Adipose tissue (tissue), 3 donors: Measurements from ENCODE around the gene KCNMA1. TPM values are rescaled to one million over a fixed set of nuclear protein-coding genes. Genes with fewer than 3 reads are reported as not detected.
"Not testable (repeated sequence)": the region's sequence is repeated elsewhere in the genome, so short reads cannot be mapped to it uniquely, and the experiment has no call there.

Experiments
- H3K27ac ChIP-seq: one replicate; pipeline ENCODE4 v1.5.1; 2013; ENCODE audit warnings: low read depth, low read length
- WGBS, 3 donors: extraction: QIAGEN DNeasy Blood & Tissue Kit; methylation state at CpG; one replicate each; pipeline ENCODE4 v1.1.7; 2013; 5-methylcytosine and 5-hydroxymethylcytosine counted together
- polyA plus RNA-seq, 3 donors: library from polyadenylated mRNA; stranded (reverse); fragments of 200-250 nt; gene quantifications; one replicate each; pipeline ENCODE4 v1.2.3, GENCODE V29; 2013
- donor health status: healthy with polysubstance abuse.
- donor health status: Bipolar disorder and iron deficiency.
- donor health status: healthy.

KCNMA1 gene
- polyA plus RNA-seq, 3 donors: 2.5 to 5.1 (median 3.8) TPM

DNA sequence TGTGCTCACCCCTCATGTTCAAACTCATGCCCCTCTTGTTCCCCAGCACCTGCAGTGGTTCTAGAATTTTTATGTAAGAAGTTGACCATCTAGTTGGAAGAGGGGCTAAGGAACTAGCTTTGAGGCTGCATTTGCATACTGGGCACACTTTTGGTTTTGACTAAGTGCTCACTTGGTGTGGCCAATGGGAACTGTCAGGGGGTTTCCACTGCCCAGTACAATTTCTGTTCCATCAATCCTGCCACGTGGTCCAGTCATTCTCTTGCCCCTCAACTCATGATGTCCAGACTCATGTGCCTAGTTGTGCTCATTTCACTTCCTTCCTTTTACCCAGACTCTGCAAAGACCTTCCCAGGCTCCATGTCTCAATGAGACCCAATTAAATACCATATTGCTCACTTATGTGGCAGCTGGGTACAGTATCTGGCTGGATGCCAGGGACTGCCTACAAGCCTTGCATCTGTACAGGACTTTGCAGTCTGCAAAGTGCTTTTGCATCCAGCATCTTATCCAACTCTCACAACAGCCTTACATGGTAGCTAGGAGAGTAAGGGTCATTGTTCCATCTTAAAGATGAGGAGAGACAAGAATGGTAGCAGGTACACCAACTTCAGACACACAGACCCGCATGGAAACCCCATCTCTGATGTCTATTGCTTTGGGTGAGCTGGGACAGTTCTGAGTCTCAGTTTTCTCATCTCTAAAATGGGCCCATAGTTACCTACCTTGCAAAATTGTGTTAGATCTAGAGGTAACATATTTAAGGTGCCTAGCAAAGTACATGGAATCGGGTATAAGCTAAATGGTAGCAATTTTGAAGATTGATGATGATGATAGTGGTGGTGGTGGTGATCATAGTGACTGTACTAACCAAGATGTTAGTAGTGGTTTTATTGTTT lies 30.1 kb upstream of the KCNMA1 start:
- WGBS, 3 donors: 76 to 78% (median 78%) methylated on average over 3 of the region's 3 CpGs
- H3K27ac ChIP-seq: no peak overlapping the region

GRCh38 chr10:77666821-77667220 lies 29.2 kb upstream of the KCNMA1 start:
- 75 to 86% (median 78%) methylated on average over 2 of the region's 2 CpGs for WGBS, 3 donors
- H3K27ac ChIP-seq: no peak overlapping the region

- 46 to 69% (median 59%) methylated on average over 3 of the region's 3 CpGs for WGBS, 3 donors
- no peak overlapping the region for H3K27ac ChIP-seq
Measured at GRCh38 chr10:77664696-77665095, 27.1 kb upstream of the KCNMA1 start.

DNA sequence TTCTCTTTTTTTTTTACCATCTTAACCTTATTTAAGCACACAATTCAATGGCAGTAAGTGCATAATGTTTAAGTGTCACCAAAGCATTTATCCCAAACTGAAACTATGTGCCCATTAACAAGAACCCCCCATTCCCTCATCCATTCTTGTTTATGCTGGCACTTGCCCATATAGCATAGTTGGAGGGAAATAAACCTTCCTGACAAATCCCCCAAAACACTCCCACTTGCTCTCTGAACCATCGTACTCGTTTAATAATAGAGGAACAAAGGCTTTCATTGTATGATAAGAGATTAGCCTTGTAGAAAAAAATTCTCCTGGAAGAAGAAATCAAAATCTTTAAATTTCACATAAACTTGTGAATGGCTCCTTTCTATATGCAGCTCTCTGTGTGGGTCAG lies 26.4 kb upstream of the KCNMA1 start:
- no peak overlapping the region for H3K27ac ChIP-seq
- 30 to 43% (median 35%) methylated on average over 2 of the region's 2 CpGs for WGBS, 3 donors

DNA sequence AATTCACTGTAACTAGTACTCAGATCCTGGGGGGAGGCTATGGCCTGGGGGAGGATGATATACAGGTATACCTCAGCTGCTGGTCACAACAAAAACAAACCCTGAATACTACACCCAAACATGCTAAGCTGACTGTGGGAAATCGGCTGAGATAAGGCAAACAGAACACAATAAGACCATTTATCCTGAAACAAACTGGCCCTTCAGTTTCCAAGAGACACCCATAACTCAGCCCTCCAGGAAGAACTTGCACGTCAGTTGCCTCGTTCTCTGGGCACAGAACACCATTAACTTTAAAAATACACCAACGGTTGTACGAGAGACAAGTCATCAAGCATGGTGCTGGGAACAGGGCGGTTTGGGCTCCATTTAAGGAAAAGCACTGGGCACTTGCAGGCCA lies 24.1 kb upstream of the KCNMA1 start:
- 56 to 65% (median 63%) methylated on average over 6 of the region's 6 CpGs for WGBS, 3 donors
- no peak overlapping the region for H3K27ac ChIP-seq

GRCh38 chr10:77661100-77661499 lies 23.5 kb upstream of the KCNMA1 start:
- H3K27ac ChIP-seq: no peak overlapping the region
- 57 to 59% (median 58%) methylated on average over 3 of the region's 3 CpGs for WGBS, 3 donors

DNA sequence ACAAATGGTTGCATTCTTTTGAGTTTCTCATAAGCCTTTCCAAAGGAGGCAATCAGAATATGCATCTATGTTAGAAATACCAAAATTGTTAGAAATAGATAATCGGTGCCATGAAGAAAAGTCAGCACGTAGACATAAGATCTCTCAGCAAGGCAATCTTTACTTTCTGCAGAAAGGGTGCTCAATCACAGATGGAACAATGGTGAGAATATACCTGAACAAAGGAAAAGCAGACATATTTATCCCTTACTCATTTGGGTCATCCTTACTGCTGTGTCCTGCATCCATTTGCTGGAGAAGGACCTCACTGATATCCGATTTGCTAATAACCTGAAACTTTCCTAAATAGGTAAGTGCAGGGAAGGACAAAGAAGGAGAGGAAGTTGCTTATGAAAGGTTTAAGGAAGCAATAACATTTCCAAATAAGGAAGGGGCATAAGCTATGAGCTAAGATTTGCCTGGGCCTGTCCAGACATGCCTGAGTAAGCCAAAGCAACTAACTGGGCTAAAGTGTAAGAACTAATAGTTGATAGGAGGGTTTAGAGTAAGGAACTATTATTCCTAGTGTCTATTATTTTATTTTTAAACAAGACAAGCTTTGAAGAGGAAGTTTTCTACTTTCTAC lies 21.6 kb upstream of the KCNMA1 start:
- 87 to 93% (median 93%) methylated on average over 3 of the region's 3 CpGs for WGBS, 3 donors
- H3K27ac ChIP-seq: not testable (repeated sequence)

GRCh38 chr10:77653210-77653609 lies 15.6 kb upstream of the KCNMA1 start:
- no peak overlapping the region for H3K27ac ChIP-seq

DNA sequence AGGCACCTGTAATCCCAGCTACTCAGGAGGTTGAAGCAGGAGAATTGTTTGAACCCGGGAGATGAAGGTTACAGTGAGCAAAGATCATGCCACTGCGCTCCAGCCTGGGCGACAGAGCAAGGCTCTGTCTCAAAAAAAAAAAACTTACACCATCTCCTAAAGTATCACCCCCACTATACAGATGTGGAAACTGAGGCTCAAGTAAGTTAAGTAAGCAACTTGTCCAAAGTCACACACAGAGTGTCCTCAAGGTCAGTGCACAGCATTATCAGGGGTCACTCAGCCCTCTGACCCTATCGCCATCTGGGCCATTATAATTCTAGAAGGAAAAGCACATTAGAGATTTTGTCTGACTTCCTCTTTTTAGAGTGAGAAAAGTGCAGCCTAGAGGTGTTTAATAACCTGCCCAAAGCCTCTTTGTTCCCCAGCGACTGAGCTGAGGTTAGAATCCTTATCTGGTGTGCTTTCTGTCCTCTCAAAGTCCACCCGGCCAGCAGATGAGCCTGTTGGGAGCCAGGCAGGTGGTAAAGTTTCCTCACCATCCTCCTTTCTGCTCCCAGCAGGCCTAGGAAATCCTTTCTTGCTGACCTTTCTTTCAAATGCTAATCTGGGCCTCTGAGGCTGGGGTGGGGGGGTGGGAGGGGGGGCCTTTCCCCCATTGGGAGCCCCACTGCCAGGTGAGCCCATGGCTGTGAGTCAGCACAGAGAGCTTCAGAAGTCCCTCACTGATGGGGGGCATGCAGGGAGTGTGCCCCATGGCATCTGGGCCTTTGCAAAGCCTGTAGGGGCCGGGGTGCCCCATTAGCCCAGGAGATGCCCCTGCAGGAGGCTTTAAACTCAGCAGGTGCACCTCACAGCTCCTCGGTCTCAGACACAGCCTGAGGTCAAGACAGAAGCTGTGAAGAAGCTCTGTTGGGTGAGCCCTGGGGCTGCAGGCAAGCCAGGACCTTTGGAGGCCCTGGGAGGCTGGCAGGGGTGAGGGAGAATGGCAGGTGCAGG lies 12.0 kb upstream of the KCNMA1 start:
- no peak overlapping the region for H3K27ac ChIP-seq
- 71 to 77% (median 75%) methylated on average over 8 of the region's 8 CpGs for whole genome bisulfite sequencing, 3 donors

- no peak overlapping the region for H3K27ac ChIP-seq
- 54 to 63% (median 56%) methylated on average over 1 of the region's 1 CpG for WGBS, 3 donors
Measured at GRCh38 chr10:77648472-77648871, 10.9 kb upstream of the KCNMA1 start.

DNA sequence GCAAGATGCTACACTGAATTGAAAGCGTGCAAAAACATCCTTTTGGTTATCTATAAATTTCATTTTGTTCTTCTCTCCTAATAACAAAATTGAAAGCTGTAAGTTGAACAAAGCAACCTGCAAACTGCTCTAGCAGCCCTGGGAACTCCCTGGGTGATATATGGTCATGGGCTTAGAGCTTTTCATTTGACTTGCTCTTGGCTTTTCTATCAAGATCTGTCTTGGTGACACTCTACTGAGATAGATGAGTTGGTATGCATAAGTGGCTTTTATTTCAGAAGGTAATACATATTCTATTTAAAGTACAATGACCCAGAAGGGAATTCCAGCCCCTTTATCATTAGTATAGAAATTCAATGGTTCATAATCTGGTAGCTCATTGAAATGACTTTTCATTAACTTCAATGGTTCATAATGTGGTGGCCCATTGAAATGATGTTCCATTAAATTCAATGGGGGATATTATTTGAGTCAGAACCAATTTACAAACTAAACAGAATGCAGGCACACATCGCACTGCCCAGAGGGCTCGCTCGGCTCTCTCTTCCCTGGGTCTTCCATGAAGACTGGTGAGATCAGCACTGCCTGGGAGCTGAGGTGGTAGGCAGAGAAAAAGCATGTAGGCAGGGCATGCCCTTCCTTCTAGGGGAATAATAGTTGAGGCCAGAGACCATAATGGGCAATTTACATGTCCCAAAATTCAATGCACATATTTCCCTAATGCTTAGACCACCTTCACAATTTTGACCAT lies 10.1 kb upstream of the KCNMA1 start:
- 91 to 94% (median 92%) methylated on average over 4 of the region's 4 CpGs for WGBS, 3 donors
- H3K27ac ChIP-seq: no peak overlapping the region

GRCh38 chr10:77644557-77645243 lies 7.1 kb upstream of the KCNMA1 start:
- WGBS, 3 donors: 90 to 94% (median 93%) methylated on average over 4 of the region's 4 CpGs
- no peak overlapping the region for H3K27ac ChIP-seq

DNA sequence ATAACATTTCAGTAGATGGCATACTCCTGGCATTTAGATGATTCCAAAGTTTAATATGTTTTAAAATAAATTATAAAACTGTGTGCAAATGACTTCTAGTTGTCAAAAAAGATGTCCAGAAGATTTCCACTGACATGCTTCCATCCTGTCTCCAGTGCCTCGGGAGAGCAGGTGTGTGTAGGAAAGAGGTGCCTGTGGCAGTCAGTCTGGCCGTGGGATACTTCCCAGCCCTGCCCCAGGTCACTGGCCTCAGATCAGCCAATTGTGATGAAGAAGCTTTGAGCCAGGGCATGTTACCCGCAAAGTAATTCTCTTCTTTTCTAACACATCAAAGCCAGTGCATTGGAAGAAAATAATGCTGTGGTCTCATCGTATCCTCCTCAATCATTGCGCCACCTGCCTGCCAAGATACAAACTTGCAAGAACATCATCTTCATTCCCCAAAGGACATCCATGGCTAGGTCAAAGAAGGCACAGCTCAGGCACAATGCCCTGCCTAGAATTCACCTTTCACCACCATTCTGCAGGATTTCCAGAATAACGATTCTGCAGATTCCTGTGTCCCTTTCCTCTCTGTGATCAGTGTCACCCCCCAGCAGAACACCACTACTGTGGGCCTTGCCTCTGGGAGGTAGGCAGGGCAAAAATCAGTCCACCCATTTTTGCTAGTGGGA lies 6.3 kb upstream of the KCNMA1 start:
- no peak overlapping the region for H3K27ac ChIP-seq
- WGBS, 3 donors: 38 to 55% (median 39%) methylated on average over 6 of the region's 6 CpGs

GRCh38 chr10:77641788-77642397 lies 4.3 kb upstream of the KCNMA1 start:
- 0 to 2% (median 1%) methylated on average over 5 of the region's 5 CpGs for WGBS, 3 donors
- H3K27ac ChIP-seq: no peak overlapping the region

DNA sequence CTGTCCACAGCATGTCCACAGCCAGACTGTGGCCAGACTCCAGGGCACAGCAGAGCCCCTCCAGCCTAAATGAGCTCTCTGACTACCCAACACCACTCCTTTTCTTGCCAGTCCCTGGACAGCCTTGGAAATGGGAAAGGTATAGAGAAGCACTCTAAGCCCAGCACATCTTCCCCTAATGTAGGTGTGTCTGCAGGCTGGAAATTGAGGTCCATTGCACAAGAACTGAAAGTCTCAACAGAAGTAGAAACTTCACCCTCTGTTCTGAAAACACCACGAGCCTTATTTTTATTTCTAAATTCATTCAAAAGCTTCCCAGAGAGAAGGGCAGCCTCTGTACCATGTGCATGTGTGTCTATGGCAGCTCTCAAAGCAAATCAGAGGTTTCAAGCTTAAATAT lies 3.7 kb upstream of the KCNMA1 start:
- 11 to 51% (median 26%) methylated on average over 1 of the region's 1 CpG for WGBS, 3 donors
- no peak overlapping the region for H3K27ac ChIP-seq

- no peak overlapping the region for H3K27ac ChIP-seq
- WGBS, 3 donors: 62 to 77% (median 65%) methylated on average over 3 of the region's 3 CpGs
Measured at GRCh38 chr10:77640167-77640566, 2.6 kb upstream of the KCNMA1 start.

GRCh38 chr10:77639756-77640155 lies 2.1 kb upstream of the KCNMA1 start:
- H3K27ac ChIP-seq: no peak overlapping the region
- 58 to 79% (median 67%) methylated on average over 3 of the region's 3 CpGs for WGBS, 3 donors
